ENCODE results near the gene UCN.
"Not testable (repeated sequence)": the region's sequence is repeated elsewhere in the genome, so short reads cannot be mapped to it uniquely, and the experiment has no call there.

The UCN gene

DNA sequence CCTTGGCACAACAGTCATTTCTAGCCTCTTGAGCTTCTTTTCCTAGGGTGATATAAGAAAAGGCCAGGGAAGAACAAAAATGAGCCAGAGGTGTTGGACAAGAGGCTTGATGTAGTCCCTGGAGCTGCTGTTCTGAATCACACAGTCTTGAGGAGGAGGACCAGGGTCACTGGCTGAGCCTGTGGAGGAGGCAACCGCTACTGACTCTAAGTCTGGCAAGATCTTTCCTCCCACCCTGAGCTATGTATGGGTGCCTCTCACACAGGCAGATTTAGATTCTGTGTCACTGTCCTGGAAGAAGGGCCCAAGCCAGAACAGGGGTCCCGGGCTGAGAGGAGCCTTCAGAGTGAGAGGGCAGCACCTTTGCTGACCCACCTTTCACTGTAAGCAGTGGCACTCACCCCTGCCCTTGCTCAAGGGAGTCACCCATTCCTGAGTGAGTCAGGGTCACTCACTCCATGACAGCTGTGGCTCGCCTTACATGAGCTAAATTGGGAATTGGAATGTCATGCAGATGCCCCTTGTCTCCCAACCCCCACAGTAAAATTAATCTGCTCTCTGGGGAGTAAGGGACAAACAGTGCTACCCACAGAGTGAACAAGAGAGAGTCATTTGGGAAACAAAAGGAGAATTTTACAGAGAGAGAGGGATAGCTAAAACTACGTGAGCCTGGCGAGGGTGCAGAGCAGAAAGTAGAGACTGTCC lies 26.2 kb downstream of the UCN start, which contains the start of gene TRIM54:
Gene TRIM54 (plus strand): TSS at position 575 of the 705 bp plus-strand sequence. CDS start 303 bp downstream, outside the sequence.
- no peak for DNase-seq

DNA sequence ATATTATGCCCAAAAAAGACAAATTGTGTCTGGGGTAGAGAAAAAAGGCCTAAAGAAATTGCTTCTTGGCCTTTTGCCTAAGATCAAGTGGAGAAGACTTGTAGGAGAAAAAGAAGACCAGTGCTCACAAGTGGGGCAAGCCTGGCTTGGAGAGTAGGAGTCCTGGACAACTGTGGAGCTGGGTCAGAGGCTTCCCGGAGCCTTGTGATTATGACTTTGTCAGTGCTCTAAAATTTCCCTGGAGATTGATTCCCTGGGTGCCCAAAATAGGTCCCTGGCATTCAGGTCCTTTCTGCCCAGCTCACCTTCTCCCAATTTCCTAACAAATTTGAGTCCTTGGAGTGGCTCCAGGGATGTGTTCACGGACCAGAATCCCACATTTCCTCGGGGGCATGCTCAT lies 26.8 kb downstream of the UCN start:
- no peak for DNase-seq

DNA sequence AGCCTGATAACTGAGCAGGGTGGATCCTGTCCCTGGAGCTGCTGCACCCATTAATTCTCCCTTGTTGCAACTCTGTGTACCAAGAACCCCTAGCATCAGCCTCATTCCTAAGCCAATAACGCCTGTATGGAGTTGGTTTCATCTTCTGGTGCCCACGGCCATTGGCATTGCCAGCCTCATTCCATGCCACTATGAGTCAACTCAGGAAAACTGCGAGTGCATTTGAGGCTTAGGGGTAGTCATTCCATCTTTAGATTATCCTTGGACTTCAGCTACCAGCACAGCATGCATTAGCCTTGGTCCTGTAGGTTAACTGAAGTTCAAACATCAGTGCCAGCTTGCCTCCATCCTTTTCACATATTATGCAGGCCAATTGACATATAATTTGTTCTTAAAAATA lies 27.4 kb downstream of the UCN start:
- no peak for DNase-seq

DNA sequence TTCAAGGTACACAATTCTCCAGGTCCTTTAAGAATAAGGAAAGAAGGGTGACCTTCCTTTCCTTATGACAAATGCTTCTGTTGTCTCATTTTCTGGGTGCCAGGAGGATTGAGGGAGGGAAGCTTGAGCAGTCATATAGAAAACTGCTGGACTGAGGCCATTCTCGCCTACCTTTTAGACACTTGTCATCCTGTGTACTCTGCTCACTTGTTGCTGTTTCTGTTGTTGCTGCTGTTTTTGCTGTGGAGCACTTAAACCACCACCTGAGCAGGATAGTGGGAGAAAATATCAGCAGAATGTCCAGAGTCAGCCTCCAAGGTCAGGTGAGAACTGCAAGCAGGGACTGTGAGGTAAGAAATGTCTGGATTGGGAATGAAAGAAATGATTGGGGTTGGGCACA lies 30.2 kb downstream of the UCN start:
- no peak for DNase-seq

DNA sequence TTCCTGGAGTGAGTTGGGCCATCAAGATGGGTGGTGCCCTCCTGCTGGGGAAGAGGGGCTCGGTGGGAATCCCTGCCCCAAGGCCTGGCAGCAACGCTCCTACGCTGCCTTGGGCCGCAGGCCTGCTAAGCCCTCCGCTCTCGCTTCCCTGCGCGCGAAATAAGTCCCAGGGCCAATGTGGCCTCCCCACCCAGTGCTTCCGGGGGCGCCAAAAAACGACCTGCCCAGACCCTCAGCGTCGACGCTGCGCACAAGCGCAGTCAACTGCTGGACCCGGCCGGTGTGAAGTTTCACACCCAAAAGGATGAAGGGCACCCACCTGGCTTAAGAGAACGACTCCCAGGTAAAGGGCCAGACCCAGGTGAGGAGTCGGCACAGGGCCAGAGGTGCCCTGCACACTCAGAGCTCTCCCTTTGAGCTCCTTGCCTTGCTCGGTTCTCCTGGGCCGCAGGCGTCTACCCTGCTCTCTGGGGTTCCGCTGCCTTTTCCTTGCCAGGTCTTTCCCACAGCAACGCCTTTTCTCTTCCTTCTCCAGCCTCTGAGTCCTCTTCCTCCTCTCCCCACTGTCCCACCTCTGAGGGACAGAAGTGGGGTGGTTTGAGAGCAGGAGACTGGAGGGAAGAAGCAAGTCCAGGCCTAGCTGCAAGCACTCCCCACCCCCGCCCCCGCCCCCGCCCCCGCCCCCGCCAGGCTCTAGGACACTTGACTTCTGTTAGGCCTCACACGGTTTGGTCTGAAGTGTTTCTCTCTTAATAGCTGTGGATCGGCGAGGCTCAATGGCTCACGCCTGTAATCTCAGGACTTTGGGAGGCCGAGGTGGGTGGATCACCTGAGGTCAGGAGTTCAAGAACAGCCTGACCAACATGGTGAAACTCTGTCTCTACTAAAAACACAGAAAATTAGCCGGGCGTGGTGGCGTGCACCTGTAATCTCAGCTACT lies 32.8 kb downstream of the UCN start, which contains the start of gene DNAJC5G:
Gene DNAJC5G (plus strand): TSS at position 223 of the 940 bp plus-strand sequence. CDS start 1,296 bp downstream, outside the sequence.
- DNase-seq, result no peak

DNA sequence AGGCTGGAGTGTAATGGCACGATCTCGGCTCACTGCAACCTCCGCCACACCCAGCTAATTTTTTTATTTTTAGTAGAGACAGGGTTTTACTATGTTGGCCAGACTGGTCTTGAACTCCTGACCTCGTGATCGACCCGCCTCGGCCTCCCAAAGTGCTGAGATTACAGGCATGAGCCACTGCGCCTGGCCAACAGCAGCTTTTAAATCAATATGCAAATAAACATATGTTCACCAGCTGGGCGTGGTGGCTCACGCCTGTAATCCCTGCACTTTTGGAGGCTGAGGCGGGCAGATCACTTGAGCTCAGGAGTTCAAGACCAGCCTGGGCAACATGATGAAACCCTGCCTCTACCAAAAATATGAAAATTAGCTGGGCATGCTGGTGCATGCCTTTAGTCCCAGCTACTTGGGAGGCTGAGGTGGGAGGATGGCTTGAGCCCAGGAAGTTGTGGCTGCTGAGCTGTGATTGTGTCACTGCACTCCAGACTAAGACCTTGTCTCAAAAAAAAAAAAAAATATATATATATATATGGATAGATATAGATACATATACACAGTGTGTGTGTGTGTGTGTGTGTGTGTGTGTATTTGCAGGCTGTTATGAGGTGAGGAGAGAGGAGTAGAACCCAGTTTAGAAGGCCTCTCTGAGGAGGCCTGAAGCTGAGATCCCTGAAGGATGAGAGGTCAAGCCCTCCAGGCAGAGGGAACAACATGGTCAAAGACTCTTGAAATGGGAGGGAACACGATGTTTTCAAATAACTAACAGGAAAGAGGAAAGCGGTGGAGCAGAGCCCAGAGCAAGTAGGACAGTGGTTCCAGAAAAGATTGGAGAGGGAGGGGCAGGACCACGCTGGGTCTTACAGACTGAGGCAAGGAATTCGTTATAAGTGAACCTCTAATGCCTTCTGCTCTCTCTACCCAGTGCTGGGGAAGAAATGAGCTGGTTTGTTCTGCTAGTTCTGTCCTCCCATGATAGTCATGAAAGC lies 35.4 kb downstream of the UCN start:
- not testable (repeated sequence) for DNase-seq

DNA sequence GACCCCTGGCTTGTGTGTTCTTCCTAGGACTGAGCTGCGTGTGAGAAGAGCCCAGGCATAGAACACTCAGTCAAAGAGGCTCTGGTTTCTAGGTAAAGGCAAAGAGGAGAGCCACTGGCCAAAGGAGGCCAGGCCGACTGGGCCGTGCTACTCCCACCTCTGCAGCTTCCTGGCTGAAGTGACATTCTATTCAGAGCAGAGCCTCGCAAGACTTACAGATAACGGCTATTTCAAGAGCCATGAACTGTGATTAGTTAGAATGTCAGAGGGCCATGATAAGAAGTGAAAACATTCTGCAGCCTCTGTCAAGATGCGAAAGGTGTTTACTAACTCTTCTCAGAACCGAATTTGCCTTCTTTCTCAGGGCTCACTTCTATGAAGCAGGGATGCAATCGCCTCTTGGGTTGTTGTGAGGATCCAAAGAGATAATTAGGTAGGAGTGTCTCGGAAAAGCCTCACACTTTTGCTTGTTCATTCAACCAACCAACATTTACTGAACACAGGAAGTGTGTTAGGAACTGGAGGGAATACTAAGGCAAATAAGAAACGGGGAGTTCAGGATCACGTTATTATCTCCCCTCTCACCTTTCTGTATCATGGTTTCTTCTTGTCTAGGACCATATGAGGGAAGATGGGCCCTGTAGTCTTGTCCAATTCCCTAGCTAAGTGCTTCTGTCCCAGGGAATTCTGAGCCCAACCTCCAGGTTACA lies 36.5 kb downstream of the UCN start:
- no peak for DNase-seq

DNA sequence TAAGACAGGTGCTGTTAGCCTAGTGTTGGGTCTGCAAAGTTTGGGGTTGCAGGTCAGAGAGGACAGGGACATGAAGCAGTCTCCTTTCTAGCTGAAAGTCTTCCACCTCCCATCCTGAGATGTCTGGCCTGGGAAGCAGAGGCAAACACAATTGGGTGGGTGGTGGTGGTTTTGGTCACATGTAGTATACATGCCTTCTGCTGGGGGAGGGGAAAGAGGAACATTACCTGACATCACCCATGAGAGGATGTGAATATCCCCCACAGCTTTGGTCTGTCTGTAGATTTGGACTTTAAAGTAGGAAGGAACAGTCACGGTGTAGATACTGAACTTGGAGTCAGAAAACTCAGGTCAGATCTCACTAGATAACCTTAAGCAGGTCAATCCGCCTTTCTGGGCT lies 37.6 kb downstream of the UCN start:
- no peak for DNase-seq

DNA sequence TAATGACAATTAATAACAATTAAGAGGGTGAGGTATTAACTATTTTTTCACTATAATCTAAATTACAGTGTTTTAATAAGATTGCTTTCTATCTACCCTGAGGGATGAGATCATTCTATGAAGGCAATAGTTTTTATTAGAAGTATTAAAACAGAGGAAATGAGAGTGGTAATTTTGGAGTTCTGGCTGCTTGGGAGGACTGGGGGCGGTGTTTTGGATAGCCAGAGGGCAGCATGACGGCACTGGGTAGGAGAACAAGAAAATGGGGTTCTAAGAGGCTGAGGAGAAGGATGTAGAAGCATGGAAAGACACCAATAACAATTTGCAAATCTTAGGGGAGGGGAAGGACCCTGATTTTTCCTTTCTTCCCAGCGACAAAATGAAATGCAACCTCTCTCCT lies 38.1 kb downstream of the UCN start:
- no peak for DNase-seq

DNA sequence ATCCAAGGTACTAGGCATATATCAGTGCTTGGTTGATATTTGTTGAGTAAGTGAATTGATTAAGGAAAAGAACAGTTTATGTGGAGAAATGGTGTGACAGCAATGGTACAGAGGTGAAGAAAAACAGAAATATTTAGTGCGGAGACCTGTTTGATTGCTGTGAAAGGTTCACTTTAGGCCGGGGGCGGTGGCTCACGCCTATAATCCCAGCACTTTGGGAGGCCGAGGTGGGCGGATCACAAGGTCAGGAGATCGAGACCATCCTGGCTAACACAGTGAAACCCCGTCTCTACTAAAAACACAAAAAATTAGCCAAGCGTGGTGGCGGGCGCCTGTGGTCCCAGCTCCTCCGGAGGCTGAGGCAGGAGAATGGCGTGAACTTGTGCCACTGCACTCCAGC lies 39.9 kb downstream of the UCN start:
- not testable (repeated sequence) for DNase-seq

DNA sequence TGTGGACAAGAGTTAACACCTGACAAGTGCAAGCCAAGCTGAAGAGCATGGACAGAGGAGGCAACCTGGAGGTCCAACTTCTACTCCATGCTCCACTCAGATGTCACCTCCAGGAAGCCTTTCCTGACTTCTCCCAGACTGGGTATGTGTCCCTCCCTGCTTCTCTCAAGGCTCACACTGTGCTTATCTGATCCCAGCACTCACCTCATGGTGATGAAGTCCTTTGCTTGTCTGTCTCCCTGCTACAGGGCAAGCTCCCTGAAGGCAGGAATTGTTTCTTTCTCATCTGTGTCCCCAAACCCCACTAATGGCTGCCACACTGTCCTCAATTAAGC lies 42.7 kb downstream of the UCN start:
- DNase-seq, result no peak

DNA sequence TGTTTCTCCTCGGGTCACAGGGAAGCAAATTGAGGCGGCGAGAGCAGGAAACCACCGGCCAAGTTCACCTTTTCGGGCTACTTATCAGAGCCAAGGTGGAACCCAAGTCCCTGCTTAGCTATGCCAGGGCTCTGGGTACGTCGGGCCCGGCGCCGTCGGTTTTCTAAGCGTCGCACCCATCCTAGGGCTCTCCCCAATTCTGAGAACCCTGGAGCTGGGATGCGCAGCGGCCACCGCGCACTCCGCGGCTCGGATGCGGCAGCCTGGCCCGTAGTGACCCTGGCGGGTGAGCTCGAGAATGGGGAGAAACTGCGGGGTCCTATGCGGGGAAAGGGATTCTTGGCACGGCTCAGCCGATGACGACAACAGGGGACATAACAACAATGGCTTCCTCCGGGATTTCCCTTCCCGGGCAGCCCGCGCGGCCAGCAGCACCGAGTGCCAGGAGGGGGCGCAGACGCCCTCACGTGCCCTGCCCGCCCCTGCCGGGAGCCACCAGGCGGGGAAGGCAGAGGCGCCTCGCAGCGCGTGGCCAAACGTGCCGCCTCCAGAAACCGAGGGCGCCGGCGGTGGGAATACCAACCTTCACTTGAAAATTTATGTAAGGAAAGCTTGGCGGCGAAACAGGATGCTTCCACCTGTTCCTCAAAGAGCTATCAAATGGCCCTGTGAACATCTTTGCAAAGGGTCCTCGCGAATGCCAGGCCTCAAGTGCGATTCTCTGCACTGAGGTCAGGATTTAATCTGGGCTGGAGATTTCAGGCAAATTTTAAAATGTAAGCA lies 43.3 kb downstream of the UCN start:
- peak; percentile 49 to 65 for DNase-seq

DNA sequence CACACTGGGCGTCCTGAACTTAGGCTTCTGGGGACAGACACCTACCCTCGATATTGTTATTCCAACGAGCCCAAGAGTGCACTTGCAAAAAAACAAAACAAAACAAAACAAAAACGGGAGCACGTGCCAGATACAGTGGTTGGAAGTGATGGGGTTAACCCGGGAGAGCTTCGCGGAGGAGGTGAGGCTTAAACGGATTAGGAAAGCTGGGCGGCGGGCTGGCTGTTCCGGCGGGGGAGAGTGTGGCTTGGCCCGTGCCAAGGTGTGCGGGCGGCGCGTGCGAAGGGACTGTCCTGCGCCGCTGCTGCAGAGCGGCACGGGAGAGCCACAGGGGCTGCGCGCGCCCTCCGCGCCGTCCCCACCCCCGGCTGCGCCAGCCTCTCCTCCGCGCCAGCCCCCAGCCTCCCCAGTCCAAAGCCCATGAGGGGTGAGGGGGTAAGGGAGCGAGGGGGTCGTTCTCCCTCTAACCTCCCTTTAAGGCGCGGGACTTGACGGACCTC lies 43.9 kb downstream of the UCN start:
- no peak for DNase-seq

DNA sequence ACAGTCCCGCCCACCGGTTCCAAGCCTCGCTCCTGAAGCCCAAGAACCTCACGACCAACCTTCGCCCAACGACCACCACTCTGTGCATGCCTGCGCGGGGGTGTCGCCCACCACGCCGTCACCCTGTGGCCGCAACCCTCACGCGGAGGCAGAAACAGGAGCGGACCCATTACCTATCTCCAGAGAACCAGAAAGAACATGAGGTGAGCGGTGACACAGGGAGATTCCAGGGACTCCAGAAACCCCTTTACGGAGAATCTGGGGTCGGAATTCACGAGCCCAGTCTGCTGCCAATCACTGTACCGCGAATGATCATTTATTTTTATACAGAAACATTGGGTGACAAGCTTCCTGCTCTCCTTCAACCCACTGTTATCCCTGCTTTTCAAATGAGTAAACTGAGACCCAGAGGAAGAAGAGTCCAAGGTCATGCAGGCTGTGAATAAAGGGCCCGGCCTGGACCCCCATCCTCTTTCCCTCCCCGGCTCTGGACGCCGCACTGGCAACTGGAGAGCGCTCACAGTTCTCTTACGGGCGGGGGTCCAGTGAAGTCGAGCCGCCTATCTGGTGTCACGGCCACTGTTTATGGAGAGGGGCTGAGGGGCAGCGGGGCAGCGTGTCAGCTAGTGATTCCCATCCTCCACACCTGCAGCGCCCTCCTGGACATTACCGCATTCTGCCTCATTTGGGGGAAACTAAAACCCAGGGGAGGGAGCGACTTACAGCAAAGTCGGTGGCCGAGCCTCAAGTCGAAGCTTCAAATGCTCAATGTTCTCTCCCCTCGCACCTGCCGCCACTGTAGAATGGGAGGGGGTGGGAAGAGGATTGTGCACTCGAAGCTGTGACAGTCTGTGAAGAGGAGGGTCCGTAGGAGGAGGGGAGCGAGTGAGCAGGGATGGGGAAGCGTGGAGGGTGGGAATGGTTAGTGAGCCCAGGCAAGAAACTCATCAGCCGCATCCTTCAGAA lies 44.7 kb downstream of the UCN start:
- DNase-seq, result no peak

DNA sequence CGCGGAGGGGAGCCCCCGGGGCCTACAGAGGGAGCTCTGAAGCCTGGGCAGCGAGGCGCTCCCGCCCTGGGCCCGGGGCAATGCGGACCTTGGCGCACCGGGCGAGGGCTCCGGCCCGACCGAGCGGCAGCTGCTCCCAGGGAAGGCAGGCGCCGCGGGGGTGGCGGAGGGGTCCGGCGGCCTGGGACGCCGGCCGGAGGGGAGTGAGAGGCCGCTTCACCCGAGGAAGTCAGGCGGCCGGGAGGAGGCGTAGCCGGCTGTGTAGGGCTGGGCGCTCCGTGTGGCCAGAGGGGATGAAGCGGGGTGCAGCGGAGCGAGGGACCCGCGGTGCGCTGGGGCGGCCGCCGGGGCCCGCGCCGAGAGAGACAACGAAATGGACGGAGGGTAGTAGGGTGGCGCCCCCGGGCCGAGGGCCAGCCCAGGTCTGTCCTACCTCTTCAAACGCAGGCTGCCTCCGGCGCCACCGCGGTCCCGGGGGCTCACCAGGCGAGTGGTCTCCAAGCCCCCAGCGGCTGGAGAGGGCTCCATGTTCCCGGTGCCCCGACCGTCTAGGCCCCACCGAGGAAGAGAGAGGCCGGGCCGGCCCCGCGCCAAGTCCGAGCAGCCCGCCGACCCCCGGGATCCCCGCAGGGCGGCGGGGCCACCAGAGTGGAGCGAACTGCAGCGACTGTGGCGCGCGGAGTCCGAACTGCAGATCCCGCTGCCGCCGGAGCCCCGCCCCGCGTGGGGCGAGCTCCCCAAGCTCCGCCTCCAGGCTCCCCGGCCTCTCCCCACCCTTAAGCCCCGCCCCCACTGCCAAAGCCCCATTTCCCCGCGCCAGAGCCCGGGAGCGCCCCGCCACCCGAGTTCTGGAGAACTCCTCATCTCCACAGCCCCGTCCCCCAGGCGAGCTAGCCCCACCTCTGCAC lies 45.6 kb downstream of the UCN start, which contains the start of gene SLC30A3:
Gene SLC30A3 (minus strand): TSS at position 669 of the 908 bp plus-strand sequence. CDS start 141 bp downstream, at position 528.
- DNase-seq, result peak; percentile 69 to 71

DNA sequence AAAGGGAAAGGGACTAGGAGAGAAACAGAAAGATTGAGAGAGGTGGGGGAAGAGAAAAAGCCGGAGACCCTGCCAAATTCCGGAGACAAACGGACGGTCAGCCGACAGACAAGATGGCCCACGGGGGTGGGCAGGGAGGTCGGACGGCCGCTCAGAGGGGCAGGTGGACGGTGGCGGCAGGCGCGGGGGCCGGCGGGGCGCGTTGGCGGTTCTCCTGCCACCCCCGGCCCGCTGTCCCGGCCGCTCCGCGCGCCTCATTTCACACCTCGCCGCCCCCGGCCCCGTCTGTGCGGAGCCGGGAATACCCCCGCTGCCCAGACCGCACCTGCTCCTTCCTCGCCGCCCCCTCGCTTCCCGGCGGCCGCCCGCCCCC lies 46.3 kb downstream of the UCN start:
- no peak for DNase-seq

DNA sequence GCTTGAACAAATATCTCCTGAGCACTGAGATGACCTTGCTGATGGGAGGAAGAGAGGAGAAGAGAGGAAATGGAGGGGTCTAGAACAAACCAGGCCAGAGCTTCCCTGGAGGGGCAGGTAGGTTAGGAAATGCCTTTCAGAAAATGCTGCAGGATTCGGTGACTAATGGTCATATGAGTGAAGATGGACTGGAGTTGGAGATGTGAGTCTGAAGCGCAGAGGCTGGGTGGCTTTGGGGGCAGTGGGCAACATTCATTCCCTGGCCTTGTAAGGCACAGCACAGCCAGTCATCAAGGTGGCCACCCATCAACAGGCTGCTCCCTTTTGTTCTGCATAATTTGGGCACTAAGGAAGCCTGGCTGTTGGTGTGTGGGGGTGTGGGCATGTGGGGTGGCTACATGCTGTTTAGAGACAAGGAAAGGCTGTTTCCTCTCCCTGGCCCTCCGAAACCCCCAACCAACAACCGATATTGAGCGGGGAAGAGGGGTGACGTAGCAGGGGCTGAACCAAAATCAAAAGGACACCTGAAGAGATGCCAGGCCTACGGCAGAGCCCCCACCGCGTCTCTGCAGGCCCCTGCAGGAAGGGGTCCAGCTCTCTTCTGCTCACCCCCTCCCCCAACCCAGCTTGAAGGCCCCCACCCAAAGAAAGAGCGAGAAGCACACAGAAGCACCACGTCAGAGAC lies 46.9 kb downstream of the UCN start:
- no peak for DNase-seq

DNA sequence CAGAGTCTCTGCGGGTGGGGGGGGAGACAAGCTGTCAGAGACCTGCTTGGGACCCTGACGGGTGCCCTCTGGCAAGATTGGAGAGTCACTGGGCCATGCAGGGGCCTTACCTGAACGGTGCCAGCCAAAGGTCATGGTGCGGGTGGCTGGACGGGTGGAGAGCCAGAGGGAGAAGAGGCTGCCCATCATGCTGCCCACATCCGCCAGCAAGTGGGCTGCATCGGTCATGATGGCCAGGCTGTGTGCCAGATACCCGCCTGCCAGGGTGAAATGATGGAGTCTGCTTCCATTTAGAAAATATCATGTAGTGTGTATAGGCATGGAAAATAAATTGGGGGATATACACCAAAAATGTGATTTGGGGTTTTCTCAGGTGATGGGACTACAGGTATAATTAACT lies 50.2 kb downstream of the UCN start:
- no peak for DNase-seq
